ENCODE data around the gene RAB26.
"Not testable (repeated sequence)": the region's sequence is repeated elsewhere in the genome, so short reads cannot be mapped to it uniquely, and the experiment has no call there.

GRCh38 chr16:2124377-2124693 lies 24.1 kb upstream of the RAB26 start:
- TF ChIP-seq POLR2A (IDR thresholded peaks at IDR 0.05; ENCODE audit: low read length); GATA1 (IDR thresholded peaks at IDR 0.05; ENCODE audit: low read depth, low read length): not testable (repeated sequence)
